NCI-H82 treated with DMSO at 0.1 percent for 48 hours (cell line): Measurements from ENCODE around the gene HELLS.
"Not testable (repeated sequence)": the region's sequence is repeated elsewhere in the genome, so short reads cannot be mapped to it uniquely, and the experiment has no call there.

Source experiments
- DNase-seq: peaks from one replicate; lab custom pipeline; 2025; ENCODE audit not compliant: unreplicated experiment; lab: John Stamatoyannopoulos, UW

The HELLS gene

DNA sequence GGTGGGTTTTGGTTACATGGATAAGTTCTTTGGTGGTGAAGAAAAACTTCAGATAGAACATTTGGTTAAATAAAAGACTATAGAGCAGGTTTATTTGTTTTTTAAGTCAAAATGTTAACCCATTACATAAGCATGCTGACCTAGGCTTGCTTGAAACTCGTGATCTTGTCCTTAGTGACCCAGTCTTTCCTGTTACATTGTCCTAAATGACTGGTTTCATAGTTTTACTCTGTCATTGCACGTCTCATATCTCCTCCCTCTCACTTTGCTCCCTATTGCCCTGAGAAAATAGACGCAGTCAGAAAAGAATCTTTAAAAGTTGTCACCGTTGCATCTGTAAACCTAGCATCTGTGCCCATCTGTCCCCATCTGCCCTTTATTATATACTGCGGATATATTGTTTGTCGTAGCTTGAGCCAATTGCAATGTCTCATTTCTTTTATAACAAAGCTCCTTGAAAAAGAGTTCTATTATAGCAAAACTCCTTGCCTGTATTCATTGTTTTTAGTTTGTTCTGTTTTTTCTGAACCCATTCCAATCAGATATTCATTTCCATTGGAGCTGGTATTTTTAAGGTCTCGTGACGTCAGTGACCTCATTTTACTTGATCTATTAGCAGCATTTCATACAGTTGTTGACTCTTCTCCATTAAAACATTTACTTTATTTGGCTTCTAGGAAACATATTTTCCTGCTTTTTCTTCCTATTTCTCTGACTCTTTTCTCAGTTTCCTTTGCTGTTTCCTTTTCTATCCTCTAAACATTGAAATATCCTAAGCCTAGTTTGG lies 57.3 kb downstream of the HELLS start:
- DNase-seq: no peak

GRCh38 chr10:94607111-94607510 lies 61.5 kb downstream of the HELLS start:
- no peak for DNase-seq

DNA sequence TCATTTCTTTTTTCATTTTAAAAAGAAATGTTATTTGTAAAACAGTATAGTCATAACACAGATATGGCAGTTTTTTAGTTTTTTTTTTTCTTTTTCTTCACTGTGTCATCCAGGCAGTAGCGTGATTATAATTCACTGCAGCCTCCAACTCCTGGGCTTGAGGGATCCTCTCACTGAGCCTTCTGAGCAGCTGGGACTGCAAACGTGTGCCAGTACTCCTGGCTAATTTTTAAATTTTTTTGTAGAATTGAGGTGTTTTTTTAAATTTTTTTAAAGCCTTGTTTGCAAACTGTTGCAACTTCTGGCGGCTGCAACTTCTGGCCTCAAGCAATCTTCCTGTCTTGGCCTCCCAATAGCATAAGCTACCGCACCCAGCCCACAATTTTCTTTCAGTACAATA lies 63.0 kb downstream of the HELLS start:
- no peak for DNase-seq

DNA sequence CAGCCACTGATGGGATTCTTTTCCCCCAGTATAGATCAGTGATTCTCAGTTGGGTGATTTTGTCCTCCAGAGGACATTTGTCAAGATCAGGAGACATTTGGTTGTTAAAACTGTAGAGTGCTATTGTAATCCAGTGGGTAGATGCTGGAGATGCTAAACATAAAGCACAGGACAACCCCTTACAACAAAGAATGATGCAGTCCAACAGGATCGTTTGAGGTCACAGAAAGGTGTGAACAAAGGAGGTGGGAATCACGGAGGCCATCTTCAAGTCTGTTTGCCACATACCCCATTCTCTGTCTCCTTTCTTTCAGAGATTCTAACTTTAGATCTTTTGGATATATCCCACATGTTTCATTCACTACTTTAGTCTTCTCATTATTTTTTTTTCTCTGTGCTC lies 69.0 kb downstream of the HELLS start:
- no peak for DNase-seq

GRCh38 chr10:94617389-94617944 lies 71.9 kb downstream of the HELLS start:
- DNase-seq: no peak

- DNase-seq: no peak
These were observed 77.1 kb downstream of the HELLS start for GRCh38 chr10:94622666-94623205.

DNA sequence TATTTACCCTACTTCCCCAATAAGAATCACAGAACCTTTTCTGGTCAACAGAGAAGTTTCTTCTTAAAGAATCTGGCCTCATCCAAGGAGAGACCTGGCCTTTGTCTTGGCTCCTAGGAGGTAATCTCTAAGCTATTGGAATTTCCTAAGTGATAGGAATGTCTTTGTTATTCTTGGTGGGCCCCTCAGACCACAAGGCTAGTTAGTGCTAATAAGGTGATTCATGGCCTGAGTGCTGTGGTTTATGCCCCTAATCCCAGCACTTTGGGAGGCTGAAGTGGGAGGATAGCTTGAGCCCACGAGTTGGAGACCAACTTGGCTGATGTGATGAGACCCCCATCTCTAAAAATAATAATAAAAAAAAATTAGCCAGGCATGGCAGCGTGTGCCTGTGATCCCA lies 78.0 kb downstream of the HELLS start:
- no peak for DNase-seq

DNA sequence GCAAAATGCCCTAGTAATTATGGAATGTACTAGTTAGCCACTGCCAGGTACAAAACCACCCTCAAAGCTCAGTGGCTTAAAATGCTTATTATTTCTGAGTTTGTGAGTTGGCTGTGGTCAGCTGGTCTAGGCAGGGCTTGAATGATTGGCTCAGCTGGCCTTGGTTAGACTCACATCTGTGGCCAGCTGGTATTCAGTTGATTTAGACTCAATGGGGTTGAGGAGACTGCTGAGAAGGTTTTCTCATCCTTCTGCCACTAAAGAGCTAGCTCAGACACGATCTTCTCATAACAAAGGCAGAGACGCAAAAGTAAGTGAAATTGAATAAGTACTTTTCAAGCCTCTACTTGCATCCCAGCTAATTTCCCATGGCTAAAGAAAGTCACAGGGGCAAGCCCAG lies 80.9 kb downstream of the HELLS start:
- no peak for DNase-seq

GRCh38 chr10:94627511-94627910 lies 81.9 kb downstream of the HELLS start:
- no peak for DNase-seq

DNA sequence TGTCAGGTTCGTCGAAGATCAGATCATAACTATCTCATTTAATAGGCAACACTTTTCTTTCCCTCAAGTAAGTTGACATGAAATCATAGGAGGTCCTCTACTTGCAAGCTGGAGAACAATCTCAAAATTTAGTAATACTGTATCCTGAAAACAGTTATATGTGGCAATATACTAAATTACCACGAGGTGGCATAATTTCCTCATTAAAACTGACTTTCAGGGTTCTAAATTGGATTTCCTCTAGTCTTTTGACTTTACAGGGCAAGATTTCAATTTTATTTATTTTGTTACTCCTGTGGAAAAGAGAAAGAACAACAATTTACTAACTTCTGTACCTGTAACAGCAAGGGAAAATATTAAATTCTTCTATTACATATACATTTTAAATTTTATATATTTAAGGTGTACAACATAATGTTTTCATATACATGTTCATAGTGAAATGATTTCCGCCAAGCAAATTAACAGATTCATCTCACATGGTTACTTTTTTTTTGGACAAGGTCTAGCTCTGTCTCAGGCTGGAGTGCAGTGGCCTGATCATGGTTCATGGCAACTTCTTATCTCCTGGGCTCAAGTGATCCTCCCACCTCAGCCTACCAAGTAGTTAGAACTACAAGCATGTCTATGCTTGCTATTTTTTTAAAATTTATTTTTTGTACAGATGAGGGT lies 84.6 kb downstream of the HELLS start:
- DNase-seq: no peak

- DNase-seq: no peak
These were observed 85.7 kb downstream of the HELLS start for GRCh38 chr10:94631077-94631875.

- no peak for DNase-seq
These were observed 87.4 kb downstream of the HELLS start for GRCh38 chr10:94632954-94633353.

- not testable (repeated sequence) for DNase-seq
These were observed 92.5 kb downstream of the HELLS start for GRCh38 chr10:94638097-94638496.

- DNase-seq: no peak
These were observed 94.3 kb downstream of the HELLS start for GRCh38 chr10:94639902-94640301.

DNA sequence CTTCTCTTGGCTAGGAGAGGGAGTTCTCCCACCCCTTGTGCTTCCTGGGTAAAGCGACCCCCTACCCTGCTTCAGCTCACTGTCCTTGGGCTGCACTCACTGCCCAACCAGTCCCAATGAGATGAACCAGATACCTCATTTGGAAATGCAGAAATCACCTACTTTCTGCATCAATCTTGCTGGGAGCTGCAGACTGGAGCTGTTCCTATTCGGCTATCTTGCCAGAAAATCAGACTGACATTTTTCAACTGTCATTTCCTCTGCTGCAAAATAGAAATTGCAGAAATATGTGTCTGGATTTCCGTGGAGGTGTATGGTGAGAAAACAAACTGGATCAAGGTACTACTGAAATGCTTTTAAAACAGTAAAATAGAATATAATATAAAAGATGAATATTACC lies 95.0 kb downstream of the HELLS start:
- no peak for DNase-seq

DNA sequence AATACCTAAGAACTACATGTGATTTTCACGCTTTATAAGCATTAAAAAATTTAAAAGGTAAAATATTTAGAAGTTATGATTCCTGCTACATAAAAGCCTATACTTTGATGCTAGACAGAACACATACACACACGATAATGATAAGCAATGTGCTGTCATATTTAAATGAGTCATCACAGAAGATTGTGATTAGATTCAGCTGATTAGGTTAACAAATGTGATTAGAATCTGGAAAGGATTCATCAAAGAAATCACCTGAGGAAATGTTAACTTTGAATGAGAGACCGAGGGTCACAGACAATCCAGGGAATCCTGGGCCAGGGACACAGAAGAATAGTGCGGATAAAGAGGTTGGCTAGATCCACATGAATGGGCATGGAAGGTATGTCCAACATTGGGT lies 95.9 kb downstream of the HELLS start:
- DNase-seq: no peak

DNA sequence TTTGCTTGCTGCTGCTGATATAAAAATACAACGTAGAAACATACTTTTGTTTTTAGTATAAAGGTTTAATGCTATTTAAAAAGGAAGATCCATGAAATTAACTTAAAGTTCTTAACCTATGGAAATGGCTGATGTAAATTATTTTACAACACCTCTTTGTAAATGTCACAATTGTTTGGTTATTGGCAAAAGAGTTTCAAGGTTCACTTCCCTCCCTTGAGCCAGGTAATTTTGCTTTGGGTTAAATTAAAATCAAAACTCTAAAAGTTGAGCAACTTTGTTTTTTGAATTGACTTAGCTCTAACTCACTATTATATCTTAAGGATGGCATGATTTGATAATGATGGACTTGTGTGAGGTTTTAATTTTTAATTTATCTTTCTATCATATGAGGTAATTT lies 98.8 kb downstream of the HELLS start:
- DNase-seq: no peak

GRCh38 chr10:94645285-94645684 lies 99.7 kb downstream of the HELLS start:
- no peak for DNase-seq
